Globus pallidus (tissue), 1 donor: ENCODE data around the gene ANGPTL2.

Experiments
- DNase-seq: peaks from one replicate; pipeline ENCODE4 v3.0.0-alpha.2; 2015; ENCODE audit warnings: low spot score

The ANGPTL2 gene

GRCh38 chr9:127093319-127094020 lies 29.0 kb downstream of the ANGPTL2 start:
- DNase-seq: no peak

GRCh38 chr9:127092041-127092608 lies 30.3 kb downstream of the ANGPTL2 start:
- DNase-seq: no peak

DNA sequence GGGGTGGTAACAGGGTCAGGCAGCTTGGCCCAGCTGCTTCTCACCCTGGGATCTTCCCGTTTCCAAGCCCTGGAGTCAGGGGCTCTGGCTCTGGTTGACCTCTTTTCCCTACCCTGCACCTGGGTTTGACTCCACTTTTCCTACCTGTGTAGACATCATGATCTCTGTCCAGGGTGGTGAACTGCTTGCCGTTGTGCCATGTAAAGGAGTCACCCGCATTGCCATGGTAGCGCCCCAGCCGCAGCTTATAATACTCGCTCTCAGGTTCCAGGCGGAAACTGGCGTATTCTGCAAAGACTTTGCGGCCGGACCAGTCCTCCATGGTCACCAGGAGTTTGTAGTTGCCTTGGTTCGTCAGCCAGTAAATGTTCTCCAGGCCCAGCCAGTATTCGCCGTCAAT lies 30.9 kb downstream of the ANGPTL2 start:
- DNase-seq: no peak

DNA sequence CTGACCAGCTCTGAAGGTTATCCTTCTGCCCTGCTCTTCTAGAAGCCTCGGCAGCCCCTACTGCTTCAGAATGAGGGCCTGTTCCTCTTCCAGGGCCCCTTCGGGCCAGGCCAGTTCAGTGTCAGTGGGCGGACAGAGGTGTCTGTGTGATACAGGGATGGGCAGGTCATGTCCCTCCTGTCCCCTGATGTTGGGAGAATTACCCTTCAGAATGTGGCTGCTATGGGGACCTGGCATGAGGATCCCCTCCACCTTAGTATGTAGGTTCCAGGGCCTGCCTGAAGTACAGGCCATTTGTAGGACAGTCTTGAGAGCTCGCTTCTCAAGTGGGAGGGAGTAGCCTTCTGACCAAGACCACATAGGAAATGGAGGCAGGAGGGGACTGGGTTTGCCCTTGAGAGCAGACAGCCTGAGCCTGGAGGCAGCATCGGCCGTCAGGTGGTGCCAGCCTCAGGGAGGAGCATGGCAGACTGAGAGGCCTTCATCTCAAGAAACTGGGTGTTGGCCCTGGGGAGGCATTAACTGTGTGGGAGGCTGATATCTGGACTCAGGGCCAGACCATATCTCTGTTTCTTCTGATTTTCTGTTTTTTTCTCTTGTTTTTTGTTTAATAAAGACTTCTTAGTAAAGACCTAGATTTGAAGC lies 32.0 kb downstream of the ANGPTL2 start:
- DNase-seq: no peak

DNA sequence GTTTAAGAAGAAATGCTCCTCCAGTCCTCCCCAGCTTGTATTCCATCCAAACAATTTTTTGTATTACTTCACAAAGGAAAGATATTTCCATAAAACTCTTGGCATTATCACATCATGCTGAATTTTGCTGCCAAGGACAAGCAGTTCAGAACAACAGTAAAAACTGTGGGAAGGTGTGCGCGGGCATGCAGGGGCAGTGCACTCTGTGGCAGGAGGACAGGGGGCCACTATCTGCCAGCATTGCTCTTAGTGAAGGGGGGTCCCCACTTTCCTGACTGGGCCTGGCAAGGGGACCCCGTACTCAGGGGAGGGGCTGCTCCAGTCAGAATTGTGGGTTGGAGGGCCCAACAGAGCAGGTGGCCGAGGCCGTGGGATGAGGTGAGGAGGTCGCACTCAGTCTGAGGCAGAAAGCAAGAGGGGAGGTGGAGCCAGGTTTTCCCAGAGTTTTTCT lies 32.8 kb downstream of the ANGPTL2 start:
- DNase-seq: no peak

DNA sequence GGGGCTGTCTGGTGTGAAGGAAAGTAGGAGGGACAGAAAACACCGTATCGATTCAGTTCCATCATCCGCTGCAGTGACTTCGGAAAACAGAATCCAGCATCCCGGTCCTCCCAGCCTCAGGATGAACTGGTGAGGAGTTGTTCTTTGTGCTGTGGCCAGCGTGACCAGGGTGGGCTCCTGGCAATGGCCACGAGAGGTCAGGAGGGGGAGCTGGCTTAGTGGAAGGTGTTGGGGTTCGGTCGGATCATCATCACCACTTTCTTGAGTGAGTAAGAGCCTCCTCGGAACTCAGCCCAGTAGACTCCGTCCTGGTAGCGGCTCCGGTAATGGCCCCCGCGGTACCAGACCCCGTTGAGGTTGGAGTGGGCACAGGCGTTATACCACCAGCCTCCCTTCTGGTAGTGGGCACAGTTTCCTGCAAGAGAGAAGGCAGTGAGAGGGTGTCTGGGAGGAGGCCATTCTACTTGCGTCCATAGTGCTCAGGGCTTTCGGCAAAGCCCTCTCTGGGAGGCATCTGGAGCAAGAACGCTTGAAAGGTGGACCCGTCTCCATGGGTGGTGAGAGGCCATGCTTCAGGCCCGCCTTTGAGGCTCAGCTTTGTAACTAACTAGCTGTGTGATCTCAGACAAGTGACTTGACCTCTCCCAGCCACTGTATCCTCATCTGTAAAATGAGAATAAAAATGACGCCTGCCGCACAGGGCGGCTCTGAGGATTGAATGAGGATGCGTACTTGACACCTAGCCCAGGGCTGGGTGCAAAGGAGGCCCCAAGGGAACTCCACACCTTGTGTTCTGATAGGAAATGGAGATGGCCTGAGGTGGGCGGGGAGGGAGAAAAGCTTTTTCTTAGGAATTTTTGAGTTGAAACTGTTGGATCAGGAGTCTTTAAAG lies 33.5 kb downstream of the ANGPTL2 start:
- DNase-seq: no peak

DNA sequence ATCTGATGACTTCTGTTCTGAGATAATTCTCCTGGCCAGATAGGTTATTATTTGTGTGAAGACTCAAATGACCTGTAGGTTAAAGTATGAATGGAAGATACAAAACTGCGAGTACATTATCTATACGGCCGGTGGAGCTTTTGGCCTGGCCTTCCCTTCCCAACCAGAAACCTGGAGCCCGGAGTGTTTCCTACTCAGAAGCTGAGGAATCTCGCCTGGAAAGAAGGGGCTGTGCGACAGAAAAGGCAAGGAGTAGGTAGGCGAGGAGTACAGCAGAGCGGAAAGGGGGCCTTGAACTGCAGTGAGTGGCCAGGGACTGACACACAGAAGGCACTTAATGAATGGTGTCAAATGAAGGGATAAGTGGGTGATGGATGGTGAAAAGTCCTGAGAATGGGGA lies 34.6 kb downstream of the ANGPTL2 start:
- no peak for DNase-seq

DNA sequence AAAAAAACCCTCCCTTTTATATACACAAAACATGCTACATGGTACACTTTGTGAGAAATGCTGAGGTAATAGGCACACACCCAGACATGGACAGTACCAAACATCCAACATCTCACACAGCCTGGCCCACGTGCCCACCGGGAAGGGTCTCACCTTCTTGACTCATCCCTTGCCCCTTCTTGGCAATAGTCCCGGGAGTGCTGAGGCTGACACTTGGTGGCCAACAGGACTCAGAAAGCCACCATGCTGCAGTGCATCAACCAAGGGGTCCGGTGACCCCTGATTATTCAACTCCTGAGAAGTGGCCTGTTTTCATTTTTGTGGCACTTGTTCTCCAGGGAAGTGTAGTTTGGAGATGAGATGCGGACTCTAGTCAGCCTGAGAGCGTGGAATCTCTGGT lies 35.0 kb downstream of the ANGPTL2 start:
- DNase-seq: no peak

GRCh38 chr9:127086771-127087170 lies 35.7 kb downstream of the ANGPTL2 start:
- DNase-seq: no peak

GRCh38 chr9:127085186-127085585 lies 37.2 kb downstream of the ANGPTL2 start:
- no peak for DNase-seq

GRCh38 chr9:127084076-127085039 lies 38.1 kb downstream of the ANGPTL2 start:
- no peak for DNase-seq

GRCh38 chr9:127083138-127083980 lies 39.1 kb downstream of the ANGPTL2 start:
- no peak for DNase-seq

DNA sequence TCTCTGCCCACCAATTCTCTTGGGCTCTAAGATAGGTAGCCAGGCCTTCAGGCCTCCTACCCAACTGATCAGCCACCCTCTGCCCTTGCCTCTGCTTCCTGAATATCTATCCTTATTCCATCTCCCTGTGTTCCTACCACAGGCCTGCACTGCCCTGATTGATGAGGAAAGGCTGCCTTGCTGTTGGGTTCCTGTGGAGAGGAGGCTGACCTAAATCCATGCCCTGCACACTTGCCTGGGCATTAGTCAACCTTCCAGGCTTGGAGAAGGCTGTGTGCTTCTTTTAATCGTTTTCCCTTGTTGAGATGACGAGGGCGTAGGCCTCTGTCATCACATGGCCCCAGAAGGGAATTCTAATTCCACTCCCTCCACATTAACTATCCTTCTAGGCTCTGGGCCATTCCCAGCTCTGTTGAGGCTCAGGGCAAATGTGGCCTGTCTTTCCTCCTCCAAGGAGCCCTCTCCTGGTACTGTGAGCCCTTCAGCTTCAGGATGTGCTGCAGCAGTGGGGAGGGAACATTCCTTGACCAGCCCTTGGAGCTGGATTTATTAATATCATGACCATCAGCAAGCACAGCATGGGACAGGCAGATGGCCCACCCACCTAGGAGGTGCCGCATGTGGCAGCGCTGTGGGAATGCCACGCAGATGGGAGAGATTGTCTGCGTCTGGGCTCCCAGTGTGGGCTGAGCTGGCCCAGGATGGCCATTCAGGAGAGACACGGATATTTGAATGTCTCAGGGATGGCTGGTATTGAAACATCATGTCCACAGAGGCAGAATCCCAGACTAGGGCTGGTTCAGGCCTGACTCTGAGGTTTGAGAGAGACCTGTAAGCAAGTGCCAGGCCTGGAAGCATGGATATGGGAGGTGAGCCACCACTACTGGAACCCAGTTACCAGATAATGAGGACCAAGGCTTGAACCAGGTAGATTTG lies 40.9 kb downstream of the ANGPTL2 start:
- no peak for DNase-seq

DNA sequence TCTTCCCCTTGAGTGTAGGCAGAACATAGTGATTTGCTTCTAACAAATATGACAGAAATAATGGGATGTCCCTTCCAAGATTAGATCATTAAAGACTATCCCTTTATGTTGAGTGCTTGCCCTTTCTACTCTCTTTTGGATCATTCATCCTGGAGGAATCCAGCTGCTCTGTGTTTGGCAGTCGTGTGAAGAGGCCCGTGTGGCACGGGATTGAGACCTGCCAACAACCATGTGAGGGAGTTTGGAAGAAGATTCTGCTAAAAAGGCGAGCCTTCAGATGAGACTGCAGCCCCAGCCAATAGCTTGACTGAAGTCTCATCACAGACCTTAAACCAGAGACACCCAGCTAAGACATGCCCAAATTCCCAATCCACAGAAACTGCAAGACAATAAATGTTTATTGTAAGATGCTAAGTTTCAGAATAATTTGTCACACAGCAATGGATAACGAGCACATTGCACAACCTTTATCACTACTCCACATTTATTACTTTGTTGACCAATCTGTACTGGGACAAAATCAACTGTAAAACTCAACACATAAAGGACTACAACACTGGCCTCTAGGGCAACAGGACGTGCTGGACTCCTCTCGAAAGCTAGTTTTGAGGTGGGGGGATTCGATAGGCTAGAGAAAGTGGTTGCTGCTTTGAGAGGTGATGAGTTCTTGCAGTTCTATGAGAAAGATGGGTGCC lies 42.8 kb downstream of the ANGPTL2 start:
- DNase-seq: no peak

- no peak for DNase-seq
Measured at GRCh38 chr9:127078988-127079387, 43.4 kb downstream of the ANGPTL2 start.

GRCh38 chr9:127078336-127078735 lies 44.1 kb downstream of the ANGPTL2 start:
- DNase-seq: no peak

DNA sequence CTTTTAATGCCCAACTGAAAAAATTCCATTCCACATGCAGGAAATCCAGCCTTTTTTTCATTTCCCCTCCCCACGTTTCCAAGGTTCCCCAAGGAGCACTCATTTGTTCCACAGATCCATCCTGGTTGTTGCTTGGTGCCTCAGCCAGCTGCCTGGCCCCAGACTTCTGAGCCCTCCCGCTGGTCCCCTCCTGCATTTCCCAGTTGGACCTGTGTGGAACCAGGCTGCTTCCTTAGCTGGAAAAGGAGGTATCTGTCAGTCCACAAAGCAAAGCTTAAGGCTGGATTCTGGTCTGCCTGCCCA lies 44.8 kb downstream of the ANGPTL2 start:
- DNase-seq: no peak

- DNase-seq: no peak
Measured at GRCh38 chr9:127076860-127077643, 45.4 kb downstream of the ANGPTL2 start.
